Upper lobe of left lung (tissue), 6 donors: Measurements from ENCODE around the gene RNF168. TPM values are rescaled to one million over a fixed set of nuclear protein-coding genes. Genes with fewer than 3 reads are reported as not detected.
"Not testable (repeated sequence)": the region's sequence is repeated elsewhere in the genome, so short reads cannot be mapped to it uniquely, and the experiment has no call there.

Source experiments
- ATAC-seq, 2 donors: fragments of 200-7000 bp; cut with Tn5 transposase; one replicate each; pipeline ENCODE4 v1.9.1; 2022; ENCODE audit warnings: mild to moderate bottlenecking in 2 of 2, moderate library complexity in 2 of 2; ENCODE audit not compliant: low FRiP score in 2 of 2
- DNase-seq, 2 donors: peaks; one replicate each; pipeline ENCODE4 v3.0.0-alpha.2; 2019 to 2020
- H3K27ac ChIP-seq, 4 donors: fragments of 200-600 bp; sonication (generic); one replicate each; pipeline ENCODE4 v1.5.1; 2016 to 2019
- H3K27me3 ChIP-seq, 4 donors: fragments of 200-600 bp; sonication (generic); one replicate each; pipeline ENCODE4 v1.5.1; 2017 to 2019
- H3K36me3 ChIP-seq, 4 donors: fragments of 200-600 bp; sonication (generic); one replicate each; pipeline ENCODE4 v1.5.1; 2016 to 2019
- H3K4me1 ChIP-seq, 4 donors: fragments of 200-600 bp; sonication (generic); one replicate each; pipeline ENCODE4 v1.5.1; 2018 to 2019
- H3K4me3 ChIP-seq, 4 donors: fragments of 200-600 bp; sonication (generic); one replicate each; pipeline ENCODE4 v1.5.1; 2017 to 2019; ENCODE audit warnings: mild to moderate bottlenecking in 2 of 4, moderate library complexity in 1 of 4
- H3K9me3 ChIP-seq, 4 donors: fragments of 200-600 bp; sonication (generic); one replicate each; pipeline ENCODE4 v1.5.1; 2018 to 2019
- EP300 ChIP-seq, 4 donors: sonication (generic); formaldehyde crosslinking; IDR thresholded peaks; one replicate each; pipeline ENCODE4 v1.5.1; 2017; ENCODE audit warnings: antibody characterized with exemption in 4 of 4, control low read depth in 2 of 4
- POLR2A ChIP-seq, 4 donors: fragments of 450-650 bp; IDR thresholded peaks; one replicate each; pipeline ENCODE4 v1.5.1; 2016 to 2017; ENCODE audit warnings: antibody characterized with exemption in 4 of 4, mild to moderate bottlenecking in 2 of 4
- POLR2AphosphoS5 ChIP-seq, 2 donors: sonication (generic); formaldehyde crosslinking; IDR thresholded peaks; one replicate each; pipeline ENCODE4 v1.5.1; 2017; ENCODE audit warnings: antibody characterized with exemption in 2 of 2
- WGBS, 2 donors: methylation state at CpG; one replicate each; pipeline ENCODE4 v1.1.5; 2017 to 2018; 5-methylcytosine and 5-hydroxymethylcytosine counted together
- total RNA-seq, 6 donors: library from RNA; depleted of rRNA in 4 of 6; stranded (reverse); fragments of >200 nt in 4 of 6; gene quantifications; one replicate each; pipeline versions ENCODE4 v1.1.0 to v1.2.1, GENCODE V29; 2016 to 2021
- TF ChIP-seq, protein P1 (sequence below), 6 experiments: fragments of 450-650 bp in 4 of 6; fragments of 200-600 bp in 2 of 6; sonication (generic) in 2 of 6; IDR thresholded peaks; one replicate each; pipeline ENCODE4 v1.5.1; 2016 to 2019; ENCODE audit warnings: antibody characterized with exemption in 6 of 6
- donor health status: DM: no; HTN: no; CAD: no; lungs with moderate emphysema.
- donor health status: DM: no; HTN: yes; CAD: no; lungs with severe emphysema.

The RNF168 gene
- total RNA-seq, 6 donors from 2014 or later: 22.2 to 33.5 (median 26.6) TPM

DNA sequence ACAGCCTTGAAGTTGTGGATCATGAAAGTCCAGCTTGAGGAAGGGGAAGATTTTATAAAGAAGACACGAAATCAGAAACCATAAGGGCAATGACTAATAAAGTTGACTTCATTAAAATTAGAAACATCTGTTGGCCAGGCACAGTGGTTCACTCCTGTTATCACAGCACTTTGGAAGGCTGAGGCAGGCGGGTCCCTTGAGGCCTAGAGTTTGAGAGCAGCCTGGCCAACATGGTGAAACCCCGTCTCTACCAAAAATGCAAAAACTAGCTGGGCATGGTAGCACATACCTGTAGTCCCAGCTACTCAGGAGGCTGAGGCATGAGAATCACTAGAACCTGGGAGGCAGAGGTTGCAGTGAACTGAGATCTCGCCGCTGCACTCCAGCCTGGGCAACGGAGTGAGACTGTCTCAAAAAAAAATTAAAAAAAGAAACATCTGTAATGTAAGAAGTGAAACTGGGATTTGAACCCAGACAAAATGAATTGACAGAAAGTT lies 63.5 kb downstream of the RNF168 start:
- TF ChIP-seq EP300 (IDR thresholded peaks at IDR 0.05) (no peak), POLR2AphosphoS5 (IDR thresholded peaks at IDR 0.05) (no peak), POLR2A (IDR thresholded peaks at IDR 0.05) (no peak)
- TF ChIP-seq, protein P1, sequence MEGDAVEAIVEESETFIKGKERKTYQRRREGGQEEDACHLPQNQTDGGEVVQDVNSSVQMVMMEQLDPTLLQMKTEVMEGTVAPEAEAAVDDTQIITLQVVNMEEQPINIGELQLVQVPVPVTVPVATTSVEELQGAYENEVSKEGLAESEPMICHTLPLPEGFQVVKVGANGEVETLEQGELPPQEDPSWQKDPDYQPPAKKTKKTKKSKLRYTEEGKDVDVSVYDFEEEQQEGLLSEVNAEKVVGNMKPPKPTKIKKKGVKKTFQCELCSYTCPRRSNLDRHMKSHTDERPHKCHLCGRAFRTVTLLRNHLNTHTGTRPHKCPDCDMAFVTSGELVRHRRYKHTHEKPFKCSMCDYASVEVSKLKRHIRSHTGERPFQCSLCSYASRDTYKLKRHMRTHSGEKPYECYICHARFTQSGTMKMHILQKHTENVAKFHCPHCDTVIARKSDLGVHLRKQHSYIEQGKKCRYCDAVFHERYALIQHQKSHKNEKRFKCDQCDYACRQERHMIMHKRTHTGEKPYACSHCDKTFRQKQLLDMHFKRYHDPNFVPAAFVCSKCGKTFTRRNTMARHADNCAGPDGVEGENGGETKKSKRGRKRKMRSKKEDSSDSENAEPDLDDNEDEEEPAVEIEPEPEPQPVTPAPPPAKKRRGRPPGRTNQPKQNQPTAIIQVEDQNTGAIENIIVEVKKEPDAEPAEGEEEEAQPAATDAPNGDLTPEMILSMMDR (IDR thresholded peaks at IDR 0.05): no peak
- H3K36me3 ChIP-seq: no peaks in the 10 kb centered on the region
- ATAC-seq (peak in 1 of 2 donors; percentile 91), DNase-seq (no peak)
- no peak overlapping the region for H3K4me3 ChIP-seq
- H3K27me3 ChIP-seq: no peaks in the 10 kb centered on the region
- H3K4me1 ChIP-seq: no peaks in the 10 kb centered on the region
- H3K27ac ChIP-seq: no peak overlapping the region
- WGBS, 2 donors: 85 to 86% methylated on average over 6 of the region's 6 CpGs
- H3K9me3 ChIP-seq: no peaks in the 10 kb centered on the region

DNA sequence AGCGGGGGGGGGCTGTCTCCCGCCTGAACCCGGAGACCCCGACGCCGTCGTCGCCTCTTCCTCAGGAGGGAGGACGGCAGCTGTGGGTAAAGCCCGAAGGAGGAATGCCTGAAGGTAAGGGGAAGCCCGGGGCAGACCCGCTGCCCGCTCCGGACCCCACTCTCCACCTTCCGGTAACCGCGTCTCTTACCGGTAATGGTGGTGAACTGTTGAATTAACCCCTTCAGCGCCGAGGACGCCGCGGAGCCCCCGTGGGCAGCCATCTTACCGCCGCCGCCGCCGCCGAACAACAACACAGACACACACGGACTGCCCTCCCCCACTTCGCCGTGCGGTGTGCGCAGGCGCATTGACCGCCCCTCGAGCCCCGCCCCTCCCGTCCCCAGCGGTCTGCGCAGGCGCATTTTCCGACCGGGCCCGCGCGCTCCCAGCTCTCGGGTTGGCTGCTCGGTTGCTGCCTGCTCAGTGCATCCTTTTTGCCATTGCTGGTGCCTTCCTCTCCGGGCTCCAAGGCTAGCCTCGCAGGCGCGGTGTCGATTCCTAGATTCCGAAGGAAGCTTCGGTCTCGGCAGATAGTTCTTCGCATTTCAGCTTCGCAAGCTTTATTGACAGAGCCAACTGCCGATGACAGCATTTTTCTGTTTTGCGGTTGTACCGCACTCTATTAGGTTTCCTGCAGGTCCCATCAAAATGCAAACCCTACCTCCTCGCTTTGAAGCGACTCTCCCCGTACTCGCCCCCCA lies 71.3 kb downstream of the RNF168 start, which contains the start of gene UBXN7:
Gene UBXN7, minus strand, starts transcription at position 291 of the 743 bp plus-strand sequence. Its CDS starts 28 bp downstream, at position 263.
- Histone ChIP-seq H3K36me3 (peaks cover 0 to 7% (median 0%) of the 10 kb centered on the region in 4 donors), H3K27ac (peak within 1 kb of the TSS; percentile 90 to 97 (median 93)), H3K4me3 (peak within 1 kb of the TSS; percentile 87 to 97 (median 96)), H3K27me3 (no peaks in the 10 kb centered on the region), H3K9me3 (no peaks in the 10 kb centered on the region), H3K4me1 (peaks cover 10 to 24% (median 15%) of the 10 kb centered on the region in 4 donors)
- TF ChIP-seq POLR2A (IDR thresholded peaks at IDR 0.05) (peak in 3 of 4 donors; percentile 34 to 84 (median 78)), POLR2AphosphoS5 (IDR thresholded peaks at IDR 0.05) (peak; percentile 70 to 94), EP300 (IDR thresholded peaks at IDR 0.05) (no peak)
- TF ChIP-seq, protein P1 (IDR thresholded peaks at IDR 0.05): peak in 3 of 6 experiments; percentile 12 to 34 (median 20)
- ATAC-seq (peak; percentile 98 to 99), DNase-seq (peak; percentile 95 to 99)
- WGBS, 2 donors: 0% methylated on average over 22 to 45 of the region's 67 CpGs

DNA sequence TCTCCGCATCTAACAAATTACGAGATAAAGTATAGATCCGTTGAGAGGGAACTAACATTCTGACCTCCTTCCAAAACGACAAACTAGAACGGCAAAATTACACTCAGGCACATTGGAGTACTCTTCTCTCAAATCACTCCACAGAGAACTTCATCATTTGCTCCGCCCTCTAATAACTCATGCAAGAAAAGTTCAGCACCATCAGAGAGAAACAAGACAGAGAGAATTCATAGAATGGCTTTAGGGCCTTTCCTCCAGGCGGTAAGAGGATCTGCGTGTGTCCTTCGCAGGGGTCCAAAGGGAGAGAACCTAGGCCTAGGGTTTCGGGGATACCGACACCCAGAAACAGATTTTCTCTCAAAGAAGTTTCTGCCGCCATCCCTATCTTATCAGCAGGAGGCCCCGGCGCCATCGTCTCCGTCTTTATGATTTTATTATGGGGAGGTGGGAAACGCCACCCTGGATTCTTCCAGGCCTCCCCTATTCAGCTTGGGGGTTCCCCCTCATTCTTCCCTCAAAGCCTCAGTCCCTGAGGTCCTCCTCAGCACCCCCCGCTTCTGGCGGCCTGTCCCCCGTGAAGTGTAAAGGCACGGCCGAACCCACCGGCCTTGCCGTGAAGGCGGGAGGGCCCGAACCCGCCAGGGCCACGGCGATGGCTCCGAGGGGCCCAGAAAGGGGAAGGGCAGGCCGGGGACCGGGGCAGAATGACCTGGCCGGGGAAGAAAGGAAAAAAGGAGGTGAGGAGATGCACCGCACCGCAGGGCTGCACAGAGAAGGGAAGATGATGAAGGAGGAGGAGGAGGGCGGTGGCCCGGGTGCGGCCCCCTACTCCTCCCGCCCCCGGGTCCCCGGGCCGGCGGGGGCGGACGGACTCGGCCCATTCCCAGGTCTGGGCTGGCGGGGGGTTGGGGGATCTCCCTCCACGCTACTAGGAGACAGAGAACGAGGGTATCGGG lies 72.1 kb downstream of the RNF168 start:
- no peak for TF ChIP-seq EP300 (IDR thresholded peaks at IDR 0.05)
- TF ChIP-seq, protein P1 (IDR thresholded peaks at IDR 0.05): no peak
- peak in 1 of 2 donors; percentile 30 for TF ChIP-seq POLR2AphosphoS5 (IDR thresholded peaks at IDR 0.05)
- TF ChIP-seq POLR2A (IDR thresholded peaks at IDR 0.05): peak in 3 of 4 donors; percentile 22 to 53 (median 31)
- Histone ChIP-seq H3K4me3 (peak overlapping the region; percentile 87 to 97 (median 96)), H3K9me3 (no peaks in the 10 kb centered on the region), H3K27ac (peak overlapping the region; percentile 90 to 97 (median 93)), H3K27me3 (no peaks in the 10 kb centered on the region), H3K36me3 (peaks cover 0 to 12% (median 0%) of the 10 kb centered on the region in 4 donors), H3K4me1 (peaks cover 10 to 24% (median 15%) of the 10 kb centered on the region in 4 donors)
- DNase-seq (peak; percentile 26 to 84), ATAC-seq (peak; percentile 61 to 73)
- 0 to 2% methylated on average over 36 to 48 of the region's 50 CpGs for WGBS, 2 donors

DNA sequence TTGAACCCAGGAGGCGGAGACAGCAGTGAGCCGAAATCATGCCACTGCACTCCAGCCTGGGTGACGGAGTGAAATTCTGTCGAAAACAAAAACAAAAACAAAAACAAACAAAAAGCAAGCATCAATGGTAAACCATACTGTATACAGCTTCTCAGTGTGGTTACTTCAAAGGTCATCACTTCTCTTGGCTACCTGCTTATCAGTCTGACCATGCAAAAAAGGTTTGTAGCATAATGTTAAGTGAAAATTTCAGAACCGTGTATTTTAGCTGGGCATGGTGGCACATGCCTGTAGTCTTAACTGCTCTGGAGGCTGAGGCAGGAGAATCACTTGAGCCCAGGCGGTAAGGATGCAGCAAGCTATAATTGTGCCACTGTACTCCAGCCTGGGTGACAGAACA lies 75.5 kb downstream of the RNF168 start:
- Histone ChIP-seq H3K27ac (no peak overlapping the region), H3K36me3 (peaks cover 0 to 12% (median 0%) of the 10 kb centered on the region in 4 donors), H3K27me3 (no peaks in the 10 kb centered on the region), H3K4me3 (no peak overlapping the region), H3K4me1 (peaks cover 14 to 32% (median 18%) of the 10 kb centered on the region in 4 donors), H3K9me3 (no peaks in the 10 kb centered on the region)
- no peak for ATAC-seq
- WGBS, 2 donors: 85 to 90% methylated on average over 6 of the region's 6 CpGs
- no peak for TF ChIP-seq EP300 (IDR thresholded peaks at IDR 0.05)
- TF ChIP-seq POLR2A (IDR thresholded peaks at IDR 0.05): no peak
- TF ChIP-seq POLR2AphosphoS5 (IDR thresholded peaks at IDR 0.05): no peak
- TF ChIP-seq, protein P1 (IDR thresholded peaks at IDR 0.05): no peak
- no peak for DNase-seq

DNA sequence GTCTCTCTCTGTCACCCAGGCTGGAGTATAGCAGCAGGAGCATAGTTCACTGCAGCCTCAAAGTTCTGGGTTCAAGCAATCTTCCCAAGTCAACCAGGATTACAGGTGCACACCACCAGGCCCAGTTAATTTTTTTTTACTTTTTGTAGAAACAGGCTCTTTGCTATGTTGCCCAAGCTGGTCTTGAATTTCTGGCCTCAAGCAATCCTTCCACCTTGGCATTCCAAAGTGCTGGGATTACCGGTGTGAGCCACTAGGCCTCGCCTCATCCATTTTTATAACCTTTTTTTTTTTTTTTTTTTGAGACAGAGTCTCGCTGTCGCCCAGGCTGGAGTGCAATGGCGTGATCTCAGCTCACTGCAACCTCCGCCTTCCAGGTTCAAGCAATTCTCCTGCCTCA lies 79.1 kb downstream of the RNF168 start:
- WGBS, 2 donors: 90 to 96% methylated on average over 6 of the region's 6 CpGs
- not testable (repeated sequence) for H3K27me3 ChIP-seq, DNase-seq, ATAC-seq, H3K27ac ChIP-seq, H3K9me3 ChIP-seq, H3K4me3 ChIP-seq
- peaks cover 0 to 12% (median 0%) of the 10 kb centered on the region in 4 donors for H3K36me3 ChIP-seq
- H3K4me1 ChIP-seq: peaks cover 7 to 14% (median 11%) of the 10 kb centered on the region in 4 donors
